Panc1 (cell line): Measurements from ENCODE around the gene TMEM269.

Experiments used
- POLR2AphosphoS5 ChIP-seq: IDR thresholded peaks from 2 replicates; pipeline ENCODE4 v1.6.1; 2012; ENCODE audit warnings: mild to moderate bottlenecking, low read depth, low read length, moderate library complexity
- SIN3A ChIP-seq: IDR thresholded peaks from 2 replicates; pipeline ENCODE4 v1.6.1; 2012; ENCODE audit warnings: low read depth, mild to moderate bottlenecking, low read length, moderate library complexity, borderline replicate concordance; ENCODE audit not compliant: insufficient read depth
- TCF7L2 ChIP-seq: IDR thresholded peaks from 2 replicates; pipeline ENCODE4 v1.6.1; 2011; ENCODE audit warnings: mild to moderate bottlenecking, low read depth, low read length, inconsistent platforms
- TF ChIP-seq, protein P1 (sequence below): fragments of 450-650 bp; IDR thresholded peaks from 2 replicates; pipeline ENCODE4 v1.5.1; 2017; ENCODE audit warnings: mild to moderate bottlenecking
- TF ChIP-seq, protein P2 (sequence below), 2 experiments: IDR thresholded peaks; 2 replicates each; pipeline ENCODE4 v1.6.1; 2011 to 2012; ENCODE audit warnings: low read depth in 2 of 2, control low read depth in 1 of 2, low read length in 1 of 2, mild to moderate bottlenecking in 1 of 2, moderate library complexity in 1 of 2; ENCODE audit not compliant: insufficient read depth in 1 of 2

DNA sequence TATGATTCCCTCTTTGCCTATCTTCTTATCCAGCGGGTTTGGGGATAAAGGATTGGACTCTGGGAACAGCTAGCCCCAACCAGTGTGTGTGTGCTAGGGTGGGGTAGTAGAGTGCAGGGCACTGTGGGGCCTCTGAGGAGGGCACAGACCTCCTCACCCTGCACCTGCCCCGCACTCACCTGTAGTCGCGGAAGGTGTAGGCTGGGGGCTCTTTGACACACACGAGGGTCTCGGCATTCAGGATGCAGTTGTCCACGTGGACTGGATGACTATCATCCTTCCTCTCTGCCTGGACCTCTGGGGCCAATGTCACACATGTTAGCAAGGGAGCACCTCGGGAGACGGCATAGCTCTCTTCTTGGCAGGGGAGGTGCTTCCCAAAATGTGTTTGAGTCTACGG, 36.8 kb upstream of the TMEM269 start:
- TF ChIP-seq, protein P1, sequence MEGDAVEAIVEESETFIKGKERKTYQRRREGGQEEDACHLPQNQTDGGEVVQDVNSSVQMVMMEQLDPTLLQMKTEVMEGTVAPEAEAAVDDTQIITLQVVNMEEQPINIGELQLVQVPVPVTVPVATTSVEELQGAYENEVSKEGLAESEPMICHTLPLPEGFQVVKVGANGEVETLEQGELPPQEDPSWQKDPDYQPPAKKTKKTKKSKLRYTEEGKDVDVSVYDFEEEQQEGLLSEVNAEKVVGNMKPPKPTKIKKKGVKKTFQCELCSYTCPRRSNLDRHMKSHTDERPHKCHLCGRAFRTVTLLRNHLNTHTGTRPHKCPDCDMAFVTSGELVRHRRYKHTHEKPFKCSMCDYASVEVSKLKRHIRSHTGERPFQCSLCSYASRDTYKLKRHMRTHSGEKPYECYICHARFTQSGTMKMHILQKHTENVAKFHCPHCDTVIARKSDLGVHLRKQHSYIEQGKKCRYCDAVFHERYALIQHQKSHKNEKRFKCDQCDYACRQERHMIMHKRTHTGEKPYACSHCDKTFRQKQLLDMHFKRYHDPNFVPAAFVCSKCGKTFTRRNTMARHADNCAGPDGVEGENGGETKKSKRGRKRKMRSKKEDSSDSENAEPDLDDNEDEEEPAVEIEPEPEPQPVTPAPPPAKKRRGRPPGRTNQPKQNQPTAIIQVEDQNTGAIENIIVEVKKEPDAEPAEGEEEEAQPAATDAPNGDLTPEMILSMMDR, result no peak
- no peak for TF ChIP-seq SIN3A
- TF ChIP-seq, protein P2, sequence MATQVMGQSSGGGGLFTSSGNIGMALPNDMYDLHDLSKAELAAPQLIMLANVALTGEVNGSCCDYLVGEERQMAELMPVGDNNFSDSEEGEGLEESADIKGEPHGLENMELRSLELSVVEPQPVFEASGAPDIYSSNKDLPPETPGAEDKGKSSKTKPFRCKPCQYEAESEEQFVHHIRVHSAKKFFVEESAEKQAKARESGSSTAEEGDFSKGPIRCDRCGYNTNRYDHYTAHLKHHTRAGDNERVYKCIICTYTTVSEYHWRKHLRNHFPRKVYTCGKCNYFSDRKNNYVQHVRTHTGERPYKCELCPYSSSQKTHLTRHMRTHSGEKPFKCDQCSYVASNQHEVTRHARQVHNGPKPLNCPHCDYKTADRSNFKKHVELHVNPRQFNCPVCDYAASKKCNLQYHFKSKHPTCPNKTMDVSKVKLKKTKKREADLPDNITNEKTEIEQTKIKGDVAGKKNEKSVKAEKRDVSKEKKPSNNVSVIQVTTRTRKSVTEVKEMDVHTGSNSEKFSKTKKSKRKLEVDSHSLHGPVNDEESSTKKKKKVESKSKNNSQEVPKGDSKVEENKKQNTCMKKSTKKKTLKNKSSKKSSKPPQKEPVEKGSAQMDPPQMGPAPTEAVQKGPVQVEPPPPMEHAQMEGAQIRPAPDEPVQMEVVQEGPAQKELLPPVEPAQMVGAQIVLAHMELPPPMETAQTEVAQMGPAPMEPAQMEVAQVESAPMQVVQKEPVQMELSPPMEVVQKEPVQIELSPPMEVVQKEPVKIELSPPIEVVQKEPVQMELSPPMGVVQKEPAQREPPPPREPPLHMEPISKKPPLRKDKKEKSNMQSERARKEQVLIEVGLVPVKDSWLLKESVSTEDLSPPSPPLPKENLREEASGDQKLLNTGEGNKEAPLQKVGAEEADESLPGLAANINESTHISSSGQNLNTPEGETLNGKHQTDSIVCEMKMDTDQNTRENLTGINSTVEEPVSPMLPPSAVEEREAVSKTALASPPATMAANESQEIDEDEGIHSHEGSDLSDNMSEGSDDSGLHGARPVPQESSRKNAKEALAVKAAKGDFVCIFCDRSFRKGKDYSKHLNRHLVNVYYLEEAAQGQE (IDR thresholded peaks at IDR 0.05; ENCODE audit: insufficient read depth in 1 of 2, low read depth in 2 of 2, low read length in 1 of 2), result no peak
- TF ChIP-seq POLR2AphosphoS5, result no peak
- TF ChIP-seq TCF7L2, result no peak
